ENCODE data around the gene HECTD1. TPM values are rescaled to one million over a fixed set of nuclear protein-coding genes. Genes with fewer than 3 reads are reported as not detected.
"Not testable (repeated sequence)": the region's sequence is repeated elsewhere in the genome, so short reads cannot be mapped to it uniquely, and the experiment has no call there.

Gene HECTD1
- total and polyA plus RNA-seq, 7 experiments from 2014 or later, result 25.5 to 163 (median 147) TPM

DNA sequence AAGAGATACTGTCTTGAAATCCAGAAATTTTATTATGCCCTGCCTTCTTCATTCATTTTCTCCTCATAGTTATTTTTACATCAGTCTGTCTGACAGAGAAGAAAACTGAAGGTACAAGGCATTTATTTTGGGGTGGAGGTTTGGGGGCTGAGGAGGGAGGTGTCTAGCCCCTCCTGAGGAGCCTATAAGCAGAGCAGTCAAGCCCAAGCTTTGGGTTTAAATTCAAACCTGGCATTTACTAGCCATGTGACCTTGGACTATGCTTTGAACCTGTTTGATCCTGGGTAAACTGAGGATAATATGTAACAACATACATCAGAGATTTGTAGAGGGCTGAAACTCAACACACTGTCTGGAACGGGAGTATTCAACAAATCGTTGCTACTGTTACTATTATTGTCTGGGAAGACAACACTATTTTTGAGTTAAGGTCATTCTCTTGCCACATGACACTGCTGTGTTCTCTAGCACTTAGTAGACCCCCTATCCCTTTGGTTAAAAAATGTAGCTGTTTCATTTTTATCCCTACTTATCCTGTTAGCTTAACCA is 115.4 kb downstream of the HECTD1 start:
- Histone ChIP-seq H3K4me3 (ENCODE audit: low read length) (no peak overlapping the region), H3K36me3 (ENCODE audit: control insufficient read depth in 2 of 3, insufficient read depth in 3 of 3, low read length in 3 of 3) (no peaks in the 10 kb centered on the region), H3K27me3 (ENCODE audit: control insufficient read depth in 2 of 2, insufficient read depth in 2 of 2, low read length in 2 of 2) (no peaks in the 10 kb centered on the region), H3K27ac (ENCODE audit: low read depth, low read length) (no peak overlapping the region), H3K9me3 (ENCODE audit: control insufficient read depth in 2 of 3, low read length in 3 of 3) (no peaks in the 10 kb centered on the region), H3K4me1 (ENCODE audit: control insufficient read depth in 2 of 2, insufficient read depth in 2 of 2, low read length in 2 of 2) (no peaks in the 10 kb centered on the region)
- H3K4me1 Mint-ChIP-seq, result peaks cover 0 to 2% (median 0%) of the 10 kb centered on the region in 7 donors
- DNase-seq (no peak), ATAC-seq (no peak)
- peaks cover 0 to 4% (median 0%) of the 10 kb centered on the region in 5 donors for H3K36me3 Mint-ChIP-seq
- CTCF ChIA-PET, result no interaction called here
- peak overlapping the region in 1 of 9 donors; percentile 17 for H3K27ac Mint-ChIP-seq
- no peak overlapping the region for H3K4me3 Mint-ChIP-seq
- no peaks in the 10 kb centered on the region for H3K27me3 Mint-ChIP-seq
- H3K9me3 Mint-ChIP-seq, result no peaks in the 10 kb centered on the region
- intact Hi-C loops (cut with micrococcal nuclease), result no loop called here
- POLR2A ChIA-PET, result no interaction called here

DNA sequence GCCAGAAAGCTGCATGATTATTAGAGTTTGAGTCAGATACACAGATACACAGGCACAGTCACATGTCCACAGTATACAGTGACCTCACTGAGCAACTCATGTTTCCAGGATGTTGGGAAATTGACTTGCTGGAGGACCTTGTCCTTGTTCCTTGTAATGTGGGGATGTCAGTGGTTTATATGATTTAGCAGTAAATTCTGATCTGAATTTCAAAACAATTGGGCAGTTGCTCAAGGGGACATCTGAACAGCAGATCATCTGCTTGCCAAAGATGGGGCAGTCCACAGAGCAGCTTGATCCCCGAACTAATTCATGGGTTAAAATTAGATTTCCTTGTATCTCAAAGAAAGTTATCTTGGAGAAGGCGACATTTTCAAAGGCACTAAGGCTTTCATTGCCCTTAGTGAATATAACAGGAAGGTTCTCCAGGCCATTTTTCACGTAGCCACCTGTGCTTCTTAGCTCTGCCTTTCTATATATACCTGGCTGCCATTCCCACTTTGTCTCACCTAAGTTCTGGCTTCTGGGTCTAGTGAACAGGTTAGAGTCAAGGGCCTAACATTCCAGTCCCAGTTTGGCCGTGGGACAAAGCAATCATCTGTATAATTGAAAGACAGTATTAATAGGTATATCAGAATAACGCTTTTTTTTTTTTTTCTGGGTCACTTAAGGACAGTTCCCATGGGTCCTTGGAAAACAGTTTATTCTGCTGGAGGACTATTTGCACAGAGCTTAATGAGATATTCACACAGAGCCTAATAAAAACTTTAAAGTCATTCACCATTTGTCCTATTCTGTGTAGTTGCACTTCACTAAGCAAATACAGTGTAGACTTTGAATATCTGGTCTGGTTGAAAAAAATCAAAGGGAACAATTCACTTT is 116.5 kb downstream of the HECTD1 start:
- Mint-ChIP-seq H3K4me3 (no peak overlapping the region), H3K36me3 (peaks cover 0 to 7% (median 0%) of the 10 kb centered on the region in 5 donors), H3K4me1 (no peaks in the 10 kb centered on the region), H3K9me3 (no peaks in the 10 kb centered on the region), H3K27ac (peak overlapping the region in 1 of 9 donors; percentile 34), H3K27me3 (no peaks in the 10 kb centered on the region)
- ChIA-PET POLR2A (no interaction called here), CTCF (no interaction called here)
- ATAC-seq (peak; percentile 89), DNase-seq (no peak)
- no peak overlapping the region for H3K4me3 ChIP-seq (ENCODE audit: low read length)
- H3K27me3 ChIP-seq (ENCODE audit: control insufficient read depth in 2 of 2, insufficient read depth in 2 of 2, low read length in 2 of 2), result no peaks in the 10 kb centered on the region
- intact Hi-C loops (cut with micrococcal nuclease), result no loop called here
- no peaks in the 10 kb centered on the region for H3K36me3 ChIP-seq (ENCODE audit: control insufficient read depth in 2 of 3, insufficient read depth in 3 of 3, low read length in 3 of 3)
- no peak overlapping the region for H3K27ac ChIP-seq (ENCODE audit: low read depth, low read length)
- H3K9me3 ChIP-seq (ENCODE audit: control insufficient read depth in 2 of 3, low read length in 3 of 3), result no peaks in the 10 kb centered on the region
- H3K4me1 ChIP-seq (ENCODE audit: control insufficient read depth in 2 of 2, insufficient read depth in 2 of 2, low read length in 2 of 2), result no peaks in the 10 kb centered on the region

DNA sequence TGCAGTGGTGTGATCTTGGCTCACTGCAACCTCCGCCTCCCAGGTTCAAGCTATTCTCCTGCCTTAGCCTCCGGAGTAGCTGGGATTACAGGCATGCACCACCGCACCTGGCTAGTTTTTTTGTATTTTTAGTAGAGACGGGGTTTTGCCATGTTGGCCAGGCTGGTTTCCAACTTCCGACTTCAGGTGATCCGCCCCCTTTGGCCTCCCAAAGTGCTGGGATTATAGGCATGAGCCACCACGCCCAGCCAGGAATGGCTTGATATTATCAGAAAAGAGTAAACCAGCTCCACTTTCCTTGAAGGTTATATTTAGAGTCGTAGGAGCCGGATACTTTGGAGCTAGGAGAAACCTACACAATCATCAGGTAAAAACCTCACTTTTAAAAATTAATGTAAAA is 121.1 kb downstream of the HECTD1 start:
- not testable (repeated sequence) for H3K4me3 ChIP-seq (ENCODE audit: low read length); H3K9me3 Mint-ChIP-seq; H3K4me3 Mint-ChIP-seq; H3K27ac ChIP-seq (ENCODE audit: low read depth, low read length); H3K4me1 Mint-ChIP-seq; ATAC-seq; H3K27me3 Mint-ChIP-seq; DNase-seq; H3K27me3 ChIP-seq (ENCODE audit: control insufficient read depth in 2 of 2, insufficient read depth in 2 of 2, low read length in 2 of 2); H3K27ac Mint-ChIP-seq; H3K9me3 ChIP-seq (ENCODE audit: control insufficient read depth in 2 of 3, low read length in 3 of 3); H3K4me1 ChIP-seq (ENCODE audit: control insufficient read depth in 2 of 2, insufficient read depth in 2 of 2, low read length in 2 of 2)
- ChIA-PET CTCF (interaction anchor here (0.9 kb wide), 1 partner anchor 108 kb away, joined by 3 read pairs; no protein-coding TSS in a partner anchor), POLR2A (interaction anchor here (0.6 kb wide), 1 partner anchor 166 kb away, joined by 3 read pairs; no protein-coding TSS in a partner anchor)
- intact Hi-C loops (cut with micrococcal nuclease), result loop anchor here in 1 of 2 donors (10.0 kb wide), 1 partner anchor 212 kb away; the partner anchor contains the start of gene COCH
- peaks cover 0 to 22% (median 4%) of the 10 kb centered on the region in 3 experiments for H3K36me3 ChIP-seq (ENCODE audit: control insufficient read depth in 2 of 3, insufficient read depth in 3 of 3, low read length in 3 of 3)
- peaks cover 0 to 20% (median 0%) of the 10 kb centered on the region in 5 donors for H3K36me3 Mint-ChIP-seq

DNA sequence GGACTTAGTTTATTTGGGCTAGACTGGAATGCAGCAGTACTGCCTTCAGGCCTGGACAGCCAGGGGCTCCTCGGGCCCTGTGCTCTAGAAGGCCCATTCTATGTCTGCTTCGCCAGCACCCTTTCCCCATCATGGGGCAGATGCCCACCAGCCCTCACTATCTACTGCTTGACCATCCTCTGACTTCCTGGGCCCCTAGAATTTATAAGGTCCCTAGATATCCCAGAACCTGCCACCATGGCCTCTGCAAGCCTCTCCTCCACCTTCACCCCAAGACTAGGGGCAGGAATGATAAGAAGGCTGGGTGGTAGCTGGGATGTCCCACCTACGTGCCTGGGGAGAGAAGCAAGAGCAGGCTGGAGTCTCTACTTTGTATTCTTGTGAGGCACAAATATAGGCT is 122.6 kb downstream of the HECTD1 start:
- no peaks in the 10 kb centered on the region for H3K9me3 Mint-ChIP-seq
- H3K27me3 ChIP-seq (ENCODE audit: control insufficient read depth in 2 of 2, insufficient read depth in 2 of 2, low read length in 2 of 2), result no peaks in the 10 kb centered on the region
- ChIA-PET POLR2A (no interaction called here), CTCF (no interaction called here)
- H3K27ac ChIP-seq (ENCODE audit: low read depth, low read length), result no peak overlapping the region
- no peaks in the 10 kb centered on the region for H3K4me1 Mint-ChIP-seq
- no peaks in the 10 kb centered on the region for H3K4me1 ChIP-seq (ENCODE audit: control insufficient read depth in 2 of 2, insufficient read depth in 2 of 2, low read length in 2 of 2)
- ATAC-seq (no peak), DNase-seq (no peak)
- peaks cover 0 to 32% (median 4%) of the 10 kb centered on the region in 3 experiments for H3K36me3 ChIP-seq (ENCODE audit: control insufficient read depth in 2 of 3, insufficient read depth in 3 of 3, low read length in 3 of 3)
- H3K27ac Mint-ChIP-seq, result no peak overlapping the region
- intact Hi-C loops (cut with micrococcal nuclease), result loop anchor here in 1 of 2 donors (10.0 kb wide), 1 partner anchor 210 kb away; the partner anchor contains the start of gene COCH
- peaks cover 0 to 26% (median 0%) of the 10 kb centered on the region in 5 donors for H3K36me3 Mint-ChIP-seq
- H3K9me3 ChIP-seq (ENCODE audit: control insufficient read depth in 2 of 3, low read length in 3 of 3), result no peaks in the 10 kb centered on the region
- no peak overlapping the region for H3K4me3 ChIP-seq (ENCODE audit: low read length)
- no peak overlapping the region for H3K4me3 Mint-ChIP-seq
- H3K27me3 Mint-ChIP-seq, result no peaks in the 10 kb centered on the region

DNA sequence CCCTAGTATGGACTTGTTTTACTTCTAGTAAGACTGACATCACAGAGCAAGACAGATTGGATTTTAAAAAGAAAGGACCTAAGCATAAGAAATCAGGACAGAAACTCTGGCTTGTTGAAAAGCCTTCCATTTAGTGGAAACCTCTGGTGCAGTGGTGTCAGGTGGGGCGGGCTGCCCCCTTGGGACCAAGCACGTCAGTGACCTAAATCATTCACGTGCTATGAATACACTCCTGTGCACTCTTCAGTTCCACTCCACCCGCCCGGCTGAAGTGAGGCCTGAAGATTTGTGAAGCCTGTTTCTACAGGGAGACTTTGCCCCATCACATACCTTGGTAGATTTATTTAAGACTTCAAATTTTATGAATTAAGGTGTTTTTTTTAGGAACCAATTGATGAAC is 123.2 kb downstream of the HECTD1 start:
- Histone ChIP-seq H3K4me3 (ENCODE audit: low read length) (no peak overlapping the region), H3K27ac (ENCODE audit: low read depth, low read length) (no peak overlapping the region), H3K9me3 (ENCODE audit: control insufficient read depth in 2 of 3, low read length in 3 of 3) (no peaks in the 10 kb centered on the region), H3K27me3 (ENCODE audit: control insufficient read depth in 2 of 2, insufficient read depth in 2 of 2, low read length in 2 of 2) (no peaks in the 10 kb centered on the region), H3K4me1 (ENCODE audit: control insufficient read depth in 2 of 2, insufficient read depth in 2 of 2, low read length in 2 of 2) (no peaks in the 10 kb centered on the region), H3K36me3 (ENCODE audit: control insufficient read depth in 2 of 3, insufficient read depth in 3 of 3, low read length in 3 of 3) (peaks cover 0 to 33% (median 4%) of the 10 kb centered on the region in 3 experiments)
- intact Hi-C loops (cut with micrococcal nuclease), result loop anchor here in 1 of 2 donors (10.0 kb wide), 1 partner anchor 210 kb away; the partner anchor contains the start of gene COCH
- H3K27me3 Mint-ChIP-seq, result no peaks in the 10 kb centered on the region
- H3K27ac Mint-ChIP-seq, result no peak overlapping the region
- H3K9me3 Mint-ChIP-seq, result no peaks in the 10 kb centered on the region
- no peak overlapping the region for H3K4me3 Mint-ChIP-seq
- DNase-seq (no peak), ATAC-seq (no peak)
- H3K36me3 Mint-ChIP-seq, result peaks cover 0 to 26% (median 0%) of the 10 kb centered on the region in 5 donors
- no peaks in the 10 kb centered on the region for H3K4me1 Mint-ChIP-seq
- CTCF ChIA-PET, result interaction anchor here (2.6 kb wide), 1 partner anchor 105 kb away, joined by 20 read pairs; no protein-coding TSS in a partner anchor
- POLR2A ChIA-PET, result no interaction called here

DNA sequence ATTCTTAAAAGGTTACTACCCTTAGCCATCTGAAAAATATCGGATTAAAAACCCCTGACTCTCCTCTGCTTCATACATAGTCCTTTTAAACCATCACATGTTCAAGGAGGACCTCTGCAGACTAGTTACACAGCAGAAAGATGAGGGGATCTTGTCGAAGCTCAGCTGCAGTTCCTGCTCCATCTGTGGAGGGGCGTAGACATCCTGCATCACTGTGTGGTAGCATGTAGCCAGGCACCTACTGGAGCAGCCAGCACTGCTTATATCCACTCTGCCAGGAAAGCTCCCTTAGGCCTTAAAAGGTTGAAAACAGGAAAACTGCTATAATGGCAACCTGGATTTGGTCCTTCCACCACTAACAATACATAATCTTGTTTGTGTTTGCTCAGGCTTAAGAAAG is 123.8 kb downstream of the HECTD1 start:
- intact Hi-C loops (cut with micrococcal nuclease), result loop anchor here (2.0 to 10.0 kb wide), 3 partner anchors 57 to 273 kb away; partner anchors contain the start of genes COCH (in 1 of the 2) and STRN3 (in 1 of the 2)

More for the DNA sequence above, 123.8 kb downstream of the HECTD1 start:
- DNase-seq, result no peak
- POLR2A ChIA-PET, result no interaction called here
- H3K27me3 Mint-ChIP-seq, result no peaks in the 10 kb centered on the region
- H3K4me1 ChIP-seq (ENCODE audit: control insufficient read depth in 2 of 2, insufficient read depth in 2 of 2, low read length in 2 of 2), result no peaks in the 10 kb centered on the region
- peaks cover 0 to 36% (median 4%) of the 10 kb centered on the region in 3 experiments for H3K36me3 ChIP-seq (ENCODE audit: control insufficient read depth in 2 of 3, insufficient read depth in 3 of 3, low read length in 3 of 3)
- H3K4me3 Mint-ChIP-seq, result no peak overlapping the region
- CTCF ChIA-PET, result interaction anchor here (2.6 kb wide), 1 partner anchor 104 kb away, joined by 20 read pairs; no protein-coding TSS in a partner anchor
- peaks cover 0 to 26% (median 0%) of the 10 kb centered on the region in 5 donors for H3K36me3 Mint-ChIP-seq
- H3K4me1 Mint-ChIP-seq, result no peaks in the 10 kb centered on the region
- H3K4me3 ChIP-seq (ENCODE audit: low read length), result no peak overlapping the region
- no peaks in the 10 kb centered on the region for H3K9me3 Mint-ChIP-seq
- H3K27ac ChIP-seq (ENCODE audit: low read depth, low read length), result no peak overlapping the region
- no peaks in the 10 kb centered on the region for H3K27me3 ChIP-seq (ENCODE audit: control insufficient read depth in 2 of 2, insufficient read depth in 2 of 2, low read length in 2 of 2)
- ATAC-seq, result no peak
- no peaks in the 10 kb centered on the region for H3K9me3 ChIP-seq (ENCODE audit: control insufficient read depth in 2 of 3, low read length in 3 of 3)
- H3K27ac Mint-ChIP-seq, result no peak overlapping the region

Measured in naive thymus-derived CD4-positive, alpha-beta T cell (primary cell).